Epithelial cell of prostate (primary cell): ENCODE data around the gene PLAGL2.

Experiments
- DNase-seq: peaks from one replicate; pipeline ENCODE4 v3.0.0-alpha.2; 2011; ENCODE audit warnings: low read depth, low spot score
- H3K27ac ChIP-seq: fragments of 450-650 bp; 2 replicates; pipeline ENCODE4 v1.5.1; 2017; ENCODE audit warnings: mild to moderate bottlenecking

Gene PLAGL2

DNA sequence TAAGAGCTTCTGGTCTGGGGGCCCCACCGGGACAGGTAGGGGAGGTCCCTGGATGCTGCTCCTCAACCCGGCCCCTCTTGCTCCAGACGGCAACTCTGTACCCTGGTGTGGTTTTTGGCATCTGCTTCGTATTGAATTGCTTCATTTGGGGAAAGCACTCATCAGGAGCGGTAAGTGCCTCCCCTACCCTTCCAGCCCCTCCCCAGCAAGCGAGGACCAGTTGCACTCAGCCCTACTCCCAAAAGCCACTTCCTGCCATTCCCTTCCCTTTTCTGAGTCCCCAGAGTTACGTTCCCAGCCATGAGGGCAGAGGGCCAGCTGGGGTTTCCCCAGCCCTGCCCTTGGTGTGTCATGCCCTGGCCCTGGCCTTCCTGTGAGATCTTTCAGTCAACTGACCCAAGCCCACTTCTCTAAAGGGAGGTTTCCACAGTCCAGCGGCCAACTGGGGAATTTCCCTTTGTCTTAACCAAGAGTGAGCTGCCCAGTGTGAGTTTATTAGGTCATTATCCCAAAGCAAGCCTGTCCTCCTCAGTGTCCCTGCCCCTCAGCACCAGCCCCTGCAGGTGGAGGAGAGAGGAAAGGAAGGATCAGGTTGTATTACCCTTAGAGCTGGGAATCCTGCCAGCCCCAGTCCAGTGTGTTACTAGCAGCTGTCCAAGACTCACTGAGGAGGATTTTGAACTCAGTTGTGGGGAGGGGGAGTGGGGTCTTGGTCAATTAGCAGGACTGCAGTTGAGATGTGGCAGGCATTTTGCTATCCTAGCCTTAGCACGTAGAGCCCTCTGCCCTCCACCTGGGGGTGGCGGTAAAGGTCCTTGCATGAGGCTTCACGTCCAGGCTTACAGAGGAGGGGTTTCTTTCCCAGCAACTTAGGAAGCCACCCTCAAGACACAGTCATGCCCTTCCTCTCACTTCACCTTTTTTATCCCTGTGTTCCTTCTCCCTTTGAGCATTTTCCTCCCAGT, 52.2 kb downstream of the PLAGL2 start:
- peak overlapping the region; percentile 61 for H3K27ac ChIP-seq
- peak; percentile 8 for DNase-seq

- H3K27ac ChIP-seq, result no peak overlapping the region
- DNase-seq, result no peak
Observed at GRCh38 chr20:32153771-32154170, 53.8 kb downstream of the PLAGL2 start.

DNA sequence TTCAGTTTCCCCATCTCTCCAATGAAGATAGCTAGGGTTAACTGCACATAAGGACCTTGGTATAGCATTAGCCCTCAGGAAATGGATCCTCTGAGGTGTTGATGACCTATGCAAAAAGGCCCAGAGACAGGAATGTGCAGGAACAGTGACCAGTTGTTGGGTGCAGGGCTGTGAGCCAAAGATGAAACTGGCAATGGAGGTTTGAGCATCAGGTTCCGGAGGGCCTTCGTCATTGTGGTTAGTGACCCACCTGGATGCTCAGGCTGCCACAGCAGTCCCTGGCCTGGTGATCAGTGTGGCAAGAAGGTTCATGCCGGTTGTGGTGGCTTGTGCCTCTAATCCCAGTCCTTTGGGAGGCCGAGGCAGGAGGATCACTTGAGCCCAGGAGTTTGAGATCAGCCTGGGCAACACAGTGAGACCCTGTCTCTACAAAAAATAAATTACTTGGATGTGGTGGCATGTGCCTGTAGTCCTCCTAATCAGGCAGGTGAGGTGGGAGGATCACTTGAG, 54.3 kb downstream of the PLAGL2 start:
- no peak for DNase-seq

GRCh38 chr20:32152421-32153155, 55.0 kb downstream of the PLAGL2 start:
- no peak for DNase-seq

More for the DNA sequence above, 54.3 kb downstream of the PLAGL2 start:
- H3K27ac ChIP-seq, result no peak overlapping the region

DNA sequence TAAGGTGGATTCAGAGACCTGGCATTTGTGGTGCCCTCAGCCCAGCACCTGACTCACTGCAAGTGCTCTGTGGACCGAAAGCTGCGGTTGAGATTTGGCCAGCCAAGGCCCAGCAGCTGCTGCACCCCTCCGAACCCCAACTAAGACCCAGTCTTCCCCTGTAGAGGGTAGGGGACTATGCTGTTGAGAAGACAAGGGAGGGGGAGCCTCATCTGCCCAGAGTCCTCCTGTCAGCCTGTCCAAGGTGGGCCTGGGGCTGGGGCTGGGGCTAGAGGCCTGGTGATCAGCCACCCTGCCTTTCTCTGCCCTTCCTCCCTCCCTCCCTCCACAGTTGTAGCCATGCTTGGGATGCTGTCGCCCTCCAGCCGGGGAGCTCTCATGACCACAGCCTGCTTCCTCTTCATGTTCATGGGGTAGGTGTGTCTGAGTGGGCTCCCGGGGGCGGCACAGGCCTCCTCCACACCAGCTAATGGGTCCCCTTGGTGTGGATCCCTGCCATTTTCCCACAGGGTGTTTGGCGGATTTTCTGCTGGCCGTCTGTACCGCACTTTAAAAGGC, 57.2 kb downstream of the PLAGL2 start:
- no peak for DNase-seq
- no peak overlapping the region for H3K27ac ChIP-seq

More at GRCh38 chr20:32152421-32153155, 55.0 kb downstream of the PLAGL2 start:
- H3K27ac ChIP-seq, result no peak overlapping the region

- DNase-seq, result no peak
- no peak overlapping the region for H3K27ac ChIP-seq
Observed at GRCh38 chr20:32149566-32150170, 57.9 kb downstream of the PLAGL2 start.

- DNase-seq, result no peak
- H3K27ac ChIP-seq, result no peak overlapping the region
Observed at GRCh38 chr20:32144898-32145662, 62.5 kb downstream of the PLAGL2 start.

- H3K27ac ChIP-seq, result no peak overlapping the region
- DNase-seq, result no peak
Observed at GRCh38 chr20:32142991-32143390, 64.6 kb downstream of the PLAGL2 start.
